C4-2B (cell line): ENCODE results near the gene MICAL3.

ENCODE experiments used
- CTCF ChIP-seq: fragments of 450-650 bp; conservative IDR thresholded peaks from 2 replicates; pipeline ENCODE4 v1.5.1; 2017; ENCODE audit warnings: mild to moderate bottlenecking
- ZFX ChIP-seq: fragments of 450-650 bp; IDR thresholded peaks from 2 replicates; pipeline ENCODE4 v1.6.1; 2017

GRCh38 chr22:17787241-17787640 lies 237.1 kb downstream of the MICAL3 start:
- TF ChIP-seq CTCF (no peak), ZFX (no peak)
